DMS79 treated with DMSO at 0.1 percent for 48 hours (cell line): ENCODE results near the gene INAVA.
A peak's percentile ranks its signal among the peaks of the same experiment; 100 is the strongest.

ENCODE experiments used
- DNase-seq: peaks from one replicate; lab custom pipeline; 2025; lab: John Stamatoyannopoulos, UW

INAVA gene, protein sequence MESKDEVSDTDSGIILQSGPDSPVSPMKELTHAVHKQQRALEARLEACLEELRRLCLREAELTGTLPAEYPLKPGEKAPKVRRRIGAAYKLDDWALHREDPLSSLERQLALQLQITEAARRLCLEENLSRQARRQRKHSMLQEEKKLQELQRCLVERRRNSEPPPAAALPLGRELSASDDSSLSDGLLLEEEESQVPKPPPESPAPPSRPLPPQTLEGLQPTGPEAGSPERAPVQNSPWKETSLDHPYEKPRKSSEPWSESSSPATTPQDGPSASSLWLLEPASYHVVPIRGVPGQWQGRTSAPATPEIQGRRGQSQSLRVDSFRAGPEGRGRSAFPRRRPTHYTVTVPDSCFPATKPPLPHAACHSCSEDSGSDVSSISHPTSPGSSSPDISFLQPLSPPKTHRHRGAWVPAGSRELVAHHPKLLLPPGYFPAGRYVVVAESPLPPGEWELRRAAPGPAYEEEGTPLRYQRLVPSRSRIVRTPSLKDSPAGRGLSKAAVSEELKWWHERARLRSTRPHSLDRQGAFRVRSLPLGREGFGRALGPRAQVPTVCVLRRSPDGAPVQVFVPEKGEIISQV

DNA sequence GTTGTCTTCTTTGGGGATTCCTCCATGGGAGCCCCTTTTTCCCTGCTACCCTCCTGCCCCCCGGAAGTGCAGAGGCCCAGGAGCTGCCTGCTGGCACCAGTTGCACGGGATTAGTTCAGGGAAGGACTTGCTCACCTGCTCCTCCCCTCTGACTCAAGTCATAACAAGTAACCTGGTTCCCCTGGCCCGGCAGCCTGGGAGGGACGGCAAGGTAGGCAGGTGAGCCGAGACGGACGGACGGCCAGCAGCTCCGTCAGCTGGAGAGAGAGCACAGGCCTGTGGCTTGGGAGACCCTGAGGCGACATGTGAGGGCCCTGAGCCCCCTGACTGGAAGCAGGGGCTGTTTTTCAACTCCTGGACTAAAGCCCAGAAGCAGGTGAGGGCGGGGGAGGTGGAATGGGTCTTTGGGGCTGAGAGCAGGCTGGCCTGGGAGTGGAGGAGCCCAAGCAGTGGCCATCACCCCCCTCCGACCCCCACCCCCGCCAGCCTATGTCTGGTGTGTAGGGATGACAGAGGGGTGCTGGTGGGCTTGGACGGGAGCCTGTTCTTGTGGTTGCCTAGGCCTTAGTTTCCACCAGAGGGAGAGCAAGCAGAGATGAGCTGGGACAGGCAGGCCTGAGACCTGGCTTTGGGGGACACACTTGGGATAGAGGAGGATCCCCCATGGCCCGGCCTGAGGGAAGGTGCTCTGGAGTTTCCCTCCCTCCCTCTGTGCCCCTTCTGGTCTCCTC lies at the start of gene INAVA:
INAVA (plus strand) TSS at position 189 of the 731 bp plus-strand sequence. CDS start 3,501 bp downstream, outside the sequence.
- DNase-seq: no peak

DNA sequence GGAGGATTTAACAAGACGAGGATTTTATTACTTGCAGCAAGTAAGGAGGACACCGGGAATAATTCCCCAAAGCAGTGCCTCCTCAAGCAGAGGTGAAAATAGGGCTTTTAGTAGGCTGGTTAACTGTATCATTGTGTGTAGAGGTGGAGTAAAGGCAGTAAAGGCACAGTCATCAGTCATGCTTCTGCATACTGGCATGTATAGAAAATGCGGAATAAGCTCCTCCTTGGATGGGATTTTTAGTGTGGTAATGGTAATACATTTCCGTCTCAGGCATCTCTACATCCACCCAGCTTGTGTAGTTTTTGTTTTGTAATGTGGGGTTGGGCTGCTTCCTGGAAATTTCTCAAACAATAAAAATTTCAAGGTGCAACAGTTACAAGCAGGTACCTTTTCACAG lies 49.3 kb upstream of the INAVA start:
- no peak for DNase-seq

DNA sequence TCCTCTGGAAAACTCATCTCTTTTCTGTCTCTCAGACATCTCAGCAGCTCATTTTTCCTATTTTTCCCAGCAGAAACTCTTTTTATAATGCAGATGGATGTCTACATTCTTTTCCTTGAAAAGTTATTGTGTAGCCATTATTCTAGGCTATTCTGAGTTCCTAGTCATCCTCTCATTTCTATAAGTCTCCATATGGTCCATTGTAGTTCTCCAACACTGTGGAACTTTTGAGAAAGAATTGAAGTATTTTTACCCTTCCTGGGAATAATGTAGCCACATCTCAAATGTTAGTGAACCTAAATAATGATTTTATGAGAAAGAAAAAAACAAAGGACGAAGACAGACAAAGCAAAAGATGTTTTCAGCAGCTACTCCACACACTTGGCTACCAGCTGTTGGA lies 48.3 kb upstream of the INAVA start:
- no peak for DNase-seq

DNA sequence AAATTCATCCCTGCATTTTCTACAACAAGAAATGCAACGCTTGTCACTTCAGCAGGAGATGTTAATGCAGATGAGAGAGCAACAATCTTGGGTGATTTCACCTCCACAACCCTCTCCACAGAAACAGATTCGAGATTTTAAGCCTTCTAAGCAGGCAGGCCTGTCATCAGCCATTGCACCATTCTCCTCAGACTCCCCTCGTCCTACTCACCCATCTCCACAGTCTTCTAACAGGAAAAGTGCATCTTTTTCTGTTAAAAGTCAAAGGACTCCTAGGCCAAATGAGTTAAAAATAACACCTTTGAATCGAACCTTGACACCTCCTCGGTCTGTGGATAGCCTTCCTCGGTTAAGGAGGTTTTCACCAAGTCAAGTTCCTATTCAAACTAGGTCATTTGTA lies 45.3 kb upstream of the INAVA start:
- DNase-seq: no peak

DNA sequence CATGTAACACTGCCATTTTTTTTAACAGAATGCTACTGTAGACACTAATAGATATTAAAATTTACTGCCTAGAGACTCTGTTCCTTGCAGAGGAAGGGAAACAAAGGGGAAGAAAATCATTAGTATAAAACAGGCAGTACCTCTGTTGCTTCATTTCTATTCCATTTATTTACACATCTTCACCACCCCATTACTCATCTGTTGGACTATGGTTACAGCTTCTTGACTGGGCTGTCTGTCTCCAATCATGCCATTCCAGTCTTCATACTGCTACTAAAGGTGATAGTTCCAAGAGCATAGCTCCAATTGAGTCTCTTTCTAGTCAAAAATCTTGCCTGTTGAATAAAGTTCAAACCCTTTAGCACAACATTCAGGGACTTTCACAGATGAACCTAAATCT lies 44.1 kb upstream of the INAVA start:
- no peak for DNase-seq

DNA sequence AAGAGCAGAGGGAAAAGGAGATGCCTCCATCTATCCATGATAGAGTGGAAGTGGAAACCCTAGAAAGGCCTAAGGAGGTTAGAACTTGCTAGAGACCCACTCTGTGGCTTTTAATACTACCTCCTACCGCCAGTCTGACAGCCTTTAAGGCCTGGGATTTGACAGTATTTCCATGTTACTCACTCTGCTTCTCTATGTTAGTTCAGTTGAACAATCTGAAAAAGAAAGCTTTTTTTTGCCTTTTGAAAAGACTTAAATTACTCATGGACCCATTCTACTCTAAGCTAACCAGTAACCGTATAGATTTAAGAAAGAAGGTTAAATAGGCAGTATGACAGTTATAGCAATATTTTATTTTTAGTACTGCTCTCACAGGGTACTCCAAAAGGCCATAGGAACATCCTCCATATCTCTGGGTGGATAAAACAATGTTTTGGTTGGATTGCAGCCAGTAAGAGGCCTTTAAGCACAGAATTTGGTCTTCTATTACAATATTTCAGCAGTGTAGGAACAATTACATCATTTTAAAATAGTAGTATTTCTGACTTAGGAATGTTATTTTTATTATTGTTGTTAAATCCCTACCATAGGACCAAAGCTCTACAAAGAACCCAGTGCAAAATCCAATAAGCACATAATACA lies 37.9 kb upstream of the INAVA start:
- DNase-seq: no peak

DNA sequence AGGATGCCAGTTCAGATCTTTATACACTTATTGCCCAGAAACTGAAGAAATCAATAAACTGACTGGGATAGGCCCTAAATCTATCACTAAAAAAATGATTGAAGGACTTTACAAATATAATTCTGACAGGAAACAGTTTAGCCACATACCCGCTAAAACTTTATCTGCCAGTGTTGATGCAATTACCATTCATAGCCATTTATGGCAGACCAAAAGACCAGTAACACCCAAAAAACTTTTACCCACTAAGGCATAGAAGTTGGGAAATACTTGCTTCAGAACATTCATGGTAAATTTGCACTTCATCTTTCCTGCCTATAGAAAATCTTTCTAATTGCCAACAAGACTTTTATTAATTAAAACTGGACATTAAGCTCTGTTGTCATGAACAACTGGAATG lies 36.9 kb upstream of the INAVA start:
- DNase-seq: no peak

DNA sequence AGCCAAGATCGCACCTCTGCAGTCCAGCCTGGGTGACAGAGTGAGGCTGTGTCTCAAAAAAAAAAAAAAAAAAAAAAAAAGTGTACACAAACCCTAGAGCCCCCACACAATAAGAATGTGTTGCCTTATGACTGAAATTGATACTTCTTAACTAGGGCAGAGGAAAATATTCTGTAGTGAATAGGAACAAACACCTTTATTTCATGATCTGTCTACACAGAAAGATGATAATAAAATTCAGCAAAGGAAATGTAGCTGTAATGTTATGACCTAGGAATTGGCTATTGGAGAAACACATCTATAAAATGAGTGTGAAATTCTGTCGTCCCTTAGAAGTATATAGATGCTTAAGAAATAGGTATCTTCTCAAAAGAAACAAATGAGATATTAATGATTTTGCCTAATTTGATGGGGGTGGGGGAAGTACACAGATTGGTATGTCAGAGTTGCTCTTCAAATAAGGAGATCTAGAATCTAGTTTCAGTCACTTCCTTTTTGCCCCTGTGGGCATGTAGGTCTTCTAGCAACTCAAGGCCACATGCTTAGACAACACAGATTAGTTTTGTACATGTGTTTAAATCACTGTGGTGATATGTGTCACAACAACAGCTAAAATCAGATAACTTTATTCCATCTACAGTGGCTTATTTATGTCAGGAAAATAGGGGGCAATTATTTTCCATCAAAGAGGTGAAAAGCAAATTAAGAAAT lies 32.6 kb upstream of the INAVA start:
- DNase-seq: no peak

DNA sequence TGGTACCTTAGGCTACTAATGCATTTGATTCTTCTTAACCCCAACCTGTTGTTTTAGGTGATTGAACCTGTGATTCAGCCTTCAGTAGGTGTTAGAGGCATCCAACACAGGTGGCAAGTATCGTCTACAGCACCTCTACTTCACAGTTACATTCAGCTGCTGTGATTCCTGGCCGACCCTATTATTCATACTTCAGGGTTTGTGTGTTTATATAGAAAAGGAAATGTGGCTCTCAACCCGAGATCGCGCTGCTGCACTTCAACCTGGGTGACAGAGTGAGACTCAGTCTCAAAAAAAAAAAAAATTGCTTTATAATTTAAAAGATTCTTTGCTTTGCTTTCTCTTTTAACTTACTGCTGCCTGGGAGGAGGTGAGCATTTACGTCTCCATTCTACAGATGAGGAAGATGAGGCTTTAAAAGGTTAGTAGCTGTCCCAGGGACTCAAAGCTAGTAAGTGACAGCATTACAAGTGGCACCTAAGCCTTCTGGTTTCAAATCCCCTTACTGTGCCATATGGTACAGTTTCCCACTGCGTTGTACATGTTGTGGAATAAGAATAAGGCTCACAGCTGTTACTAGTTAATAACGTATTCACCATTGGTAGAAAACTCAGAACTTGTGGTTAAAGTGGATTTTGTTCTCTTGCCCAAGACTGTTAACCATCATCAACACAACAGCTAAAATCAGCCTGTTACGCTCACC lies 31.8 kb upstream of the INAVA start:
- DNase-seq: no peak

DNA sequence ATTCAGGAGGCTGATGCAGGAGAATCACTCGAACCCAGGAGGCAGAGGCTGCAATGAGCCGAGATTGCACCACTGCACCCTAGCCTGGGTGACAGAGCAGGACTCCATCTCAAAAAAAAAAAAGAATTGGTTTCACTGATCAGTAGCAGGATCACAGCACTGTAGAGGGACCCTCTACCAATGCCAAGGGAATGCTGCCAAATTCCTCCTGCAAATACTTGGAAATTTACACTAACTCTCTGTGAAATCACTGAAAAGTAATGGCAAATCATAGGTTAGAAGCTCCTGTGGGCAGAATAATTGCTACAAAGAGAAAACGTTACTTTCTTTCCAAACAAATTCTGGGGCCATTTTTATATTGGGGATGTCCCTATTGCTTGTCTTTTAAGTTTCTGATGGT lies 28.6 kb upstream of the INAVA start:
- no peak for DNase-seq

DNA sequence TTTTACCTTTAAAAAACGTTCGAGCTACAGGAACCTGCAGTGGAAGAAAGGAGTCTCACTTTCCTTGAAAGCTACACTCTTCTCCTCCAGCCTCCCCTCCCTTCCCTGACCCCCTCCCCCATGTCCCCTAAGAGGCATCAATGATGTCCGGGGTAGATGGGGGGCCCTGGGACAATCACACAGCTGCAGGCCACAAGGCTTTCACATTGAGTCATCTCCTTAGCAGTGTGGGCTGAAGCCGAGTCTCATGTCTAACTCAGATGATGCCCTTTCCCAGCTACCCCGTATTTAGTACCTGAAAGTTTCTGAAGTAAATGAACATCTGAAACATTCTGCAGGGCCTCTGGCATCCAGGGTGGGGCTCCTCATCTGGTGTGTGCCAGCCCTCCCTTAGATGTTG lies 28.2 kb upstream of the INAVA start:
- DNase-seq: no peak

DNA sequence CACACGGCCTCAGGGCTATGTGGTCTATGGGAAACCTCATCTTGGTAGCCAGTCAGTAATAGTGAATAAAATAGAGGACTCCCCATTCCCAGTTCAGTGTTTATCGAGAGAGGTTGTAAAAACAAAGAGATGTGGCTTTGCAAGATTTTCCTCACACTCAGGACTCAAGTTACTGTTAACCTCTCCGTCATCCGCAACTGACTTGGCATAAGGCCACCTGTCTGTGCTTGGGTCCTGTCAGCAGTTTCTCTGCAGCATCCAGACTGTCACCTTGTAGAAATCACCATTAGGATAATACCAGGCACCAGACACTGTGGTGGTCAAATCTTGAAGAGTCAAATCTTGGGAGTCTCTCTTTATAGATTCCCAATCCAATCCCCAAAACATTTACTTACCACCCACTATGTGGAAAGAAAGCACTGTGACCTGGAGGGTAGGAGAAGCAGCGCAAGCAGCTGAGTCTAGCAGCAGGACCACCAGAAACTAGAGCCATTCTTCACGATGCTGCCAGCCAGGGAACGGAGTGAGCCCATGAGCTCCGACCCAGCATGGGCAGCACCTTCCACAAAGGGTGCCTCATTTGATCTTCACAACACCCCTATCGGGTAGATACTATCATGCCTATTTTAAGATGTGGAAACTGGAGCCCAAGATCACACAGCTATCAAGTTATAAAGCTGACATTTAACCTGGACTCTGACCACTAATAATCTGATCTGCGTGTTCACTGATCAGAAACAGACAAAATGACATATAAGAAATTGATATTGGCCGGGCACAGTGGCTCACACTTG lies 27.5 kb upstream of the INAVA start:
- peak; percentile 66 for DNase-seq

DNA sequence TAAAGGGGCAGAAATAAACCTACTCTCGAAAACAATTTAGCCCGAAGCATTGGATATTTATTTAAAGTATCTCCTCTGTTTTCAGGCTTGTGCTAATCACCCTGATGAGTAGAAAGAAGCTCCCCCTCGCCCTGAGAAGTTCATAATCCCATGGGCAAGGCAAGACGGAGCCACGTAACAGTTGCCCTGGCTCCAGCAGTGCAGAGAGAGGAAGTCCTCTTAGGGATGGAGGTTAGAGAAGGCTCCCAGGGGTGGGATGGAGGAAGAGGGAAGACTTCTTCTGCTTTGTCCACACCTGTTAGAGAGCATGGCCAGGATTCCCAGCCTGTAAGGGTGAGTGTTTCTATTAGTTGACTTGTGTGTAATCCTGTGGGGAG lies 25.3 kb upstream of the INAVA start:
- no peak for DNase-seq

DNA sequence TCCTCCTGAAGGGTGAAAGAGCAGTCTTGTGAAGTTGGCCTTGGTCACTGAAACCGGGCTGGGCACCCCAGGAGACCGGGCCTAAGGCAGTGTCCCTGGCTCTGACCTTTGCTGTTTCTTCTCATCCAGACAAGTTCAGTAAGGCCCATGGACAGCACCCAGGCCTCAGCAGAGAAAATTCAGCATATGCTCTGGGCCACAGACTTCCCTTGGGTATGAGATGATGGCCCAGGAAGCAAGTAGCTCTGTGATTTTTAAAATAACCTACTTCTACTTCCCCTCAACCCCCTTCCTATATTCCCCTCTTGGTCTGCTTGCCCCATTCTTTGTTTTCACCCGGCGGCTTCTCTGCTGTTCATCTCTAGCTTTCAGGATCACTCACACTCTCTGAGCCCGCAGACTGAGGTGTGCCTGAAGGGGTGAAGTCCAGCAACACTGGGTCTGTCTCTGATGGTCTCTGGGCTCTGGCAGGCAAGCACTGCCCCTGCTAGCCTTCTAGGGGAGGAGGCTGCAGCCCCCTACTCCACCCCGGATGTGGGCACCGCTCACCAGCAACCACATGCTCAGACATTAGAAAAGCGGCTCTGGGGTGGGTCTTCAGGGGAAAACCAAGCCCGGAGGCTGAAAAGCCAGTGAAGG lies 24.8 kb upstream of the INAVA start:
- no peak for DNase-seq

DNA sequence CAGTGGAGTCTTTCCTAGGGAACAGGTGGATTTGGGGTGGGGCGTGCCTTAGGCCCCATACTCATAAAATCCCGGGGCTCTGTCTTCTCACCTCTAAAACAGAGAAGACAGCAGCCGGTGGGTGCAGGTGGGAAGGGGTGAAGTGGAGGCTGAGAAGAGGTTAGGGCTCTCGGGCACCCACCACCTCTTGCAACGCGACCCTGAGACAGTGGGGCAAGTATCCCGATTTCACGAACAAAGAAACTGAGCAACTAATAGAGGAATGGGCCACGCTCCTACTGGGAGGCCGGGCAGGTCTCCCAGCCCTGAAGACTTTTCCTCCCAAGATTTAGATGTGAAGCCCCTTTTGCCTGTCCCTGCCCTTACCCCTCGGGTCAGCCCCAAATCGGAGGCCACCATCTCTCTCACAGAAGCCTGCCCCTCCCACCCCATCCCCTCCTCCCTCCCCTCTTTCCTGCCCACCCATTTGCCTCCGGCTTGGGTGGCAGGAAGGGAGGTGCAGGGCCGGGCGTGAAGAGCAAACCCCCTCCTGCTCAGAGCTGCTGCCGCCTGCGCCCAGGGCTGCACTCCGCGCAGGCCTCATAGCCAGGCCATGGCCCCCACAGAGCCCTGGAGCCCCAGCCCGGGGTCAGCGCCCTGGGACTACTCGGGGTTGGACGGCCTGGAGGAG lies 22.1 kb upstream of the INAVA start, which contains the start of gene GPR25:
GPR25 (plus strand) TSS at position 536 of the 670 bp plus-strand sequence; CDS start at position 593, 57 bp downstream.
- DNase-seq: no peak

DNA sequence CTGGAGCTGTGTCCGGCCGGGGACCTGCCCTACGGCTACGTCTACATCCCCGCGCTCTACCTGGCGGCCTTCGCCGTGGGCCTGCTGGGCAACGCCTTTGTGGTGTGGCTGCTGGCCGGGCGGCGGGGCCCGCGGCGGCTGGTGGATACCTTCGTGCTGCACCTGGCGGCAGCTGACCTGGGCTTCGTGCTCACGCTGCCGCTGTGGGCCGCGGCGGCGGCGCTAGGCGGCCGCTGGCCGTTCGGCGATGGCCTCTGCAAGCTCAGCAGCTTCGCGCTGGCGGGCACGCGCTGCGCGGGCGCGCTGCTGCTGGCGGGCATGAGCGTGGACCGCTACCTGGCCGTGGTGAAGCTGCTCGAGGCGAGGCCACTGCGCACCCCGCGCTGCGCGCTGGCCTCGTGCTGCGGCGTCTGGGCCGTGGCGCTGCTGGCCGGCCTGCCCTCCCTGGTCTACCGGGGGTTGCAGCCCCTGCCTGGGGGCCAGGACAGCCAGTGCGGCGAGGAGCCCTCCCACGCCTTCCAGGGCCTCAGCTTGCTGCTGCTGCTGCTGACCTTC lies 21.5 kb upstream of the INAVA start:
- DNase-seq: no peak

DNA sequence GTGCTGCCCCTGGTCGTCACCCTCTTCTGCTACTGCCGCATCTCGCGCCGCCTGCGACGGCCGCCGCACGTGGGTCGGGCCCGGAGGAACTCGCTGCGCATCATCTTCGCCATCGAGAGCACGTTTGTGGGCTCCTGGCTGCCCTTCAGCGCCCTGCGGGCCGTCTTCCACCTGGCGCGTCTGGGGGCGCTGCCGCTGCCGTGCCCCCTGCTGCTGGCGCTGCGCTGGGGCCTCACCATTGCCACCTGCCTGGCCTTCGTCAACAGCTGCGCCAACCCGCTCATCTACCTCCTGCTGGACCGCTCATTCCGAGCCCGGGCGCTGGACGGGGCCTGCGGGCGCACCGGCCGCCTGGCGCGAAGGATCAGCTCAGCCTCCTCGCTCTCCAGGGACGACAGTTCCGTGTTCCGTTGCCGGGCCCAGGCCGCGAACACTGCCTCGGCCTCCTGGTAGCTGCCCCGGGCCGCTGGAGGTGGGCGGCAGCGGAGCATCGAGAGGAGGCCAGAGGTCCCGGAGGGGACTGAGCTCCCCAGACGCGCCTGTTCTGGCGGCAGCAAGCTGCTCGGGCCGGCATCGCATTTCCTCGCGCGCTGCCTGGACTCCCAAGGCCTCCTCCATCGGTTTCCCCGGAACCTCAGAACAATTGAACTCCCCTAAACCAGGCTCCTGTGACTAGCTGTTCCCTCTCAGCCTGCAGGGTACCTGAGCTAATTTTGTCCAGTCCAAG lies 20.9 kb upstream of the INAVA start:
- no peak for DNase-seq

DNA sequence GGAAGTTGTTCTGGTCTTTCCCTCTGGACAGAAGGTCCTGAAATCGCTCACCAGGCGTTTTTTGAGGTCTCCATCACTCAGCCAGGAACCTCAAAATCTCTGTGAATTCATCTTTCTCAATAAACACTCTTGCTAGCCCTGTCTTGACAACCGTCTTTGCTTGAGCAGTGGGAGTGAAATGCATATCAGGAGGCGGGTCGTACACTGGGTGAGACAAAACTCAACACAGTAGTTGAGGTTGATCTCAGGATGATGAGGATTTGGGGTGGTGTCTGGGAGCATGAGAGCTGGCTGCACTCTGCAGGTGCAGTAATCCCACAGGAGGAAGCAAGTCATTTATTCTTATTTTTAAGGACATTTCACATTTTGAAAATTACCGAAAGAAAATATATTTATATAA lies 20.0 kb upstream of the INAVA start:
- no peak for DNase-seq
